Keratinocyte (primary cell): ENCODE results near the gene IL10RA. TPM values are rescaled to one million over a fixed set of nuclear protein-coding genes. Genes with fewer than 3 reads are reported as not detected.

Experiments
- DNase-seq: peaks from one replicate; pipeline ENCODE4 v3.0.0-alpha.2; 2011; ENCODE audit warnings: low read depth, missing footprints, low spot score
- FAIRE-seq: peaks from 2 replicates; lab custom pipeline; 2011; peaks lifted over from hg19 to GRCh38; lab: Jason Lieb, UNC
- H2AFZ ChIP-seq: 2 replicates; pipeline ENCODE4 v1.6.0; 2012; ENCODE audit warnings: low read length, control low read depth, inconsistent platforms; ENCODE audit not compliant: control insufficient read depth
- H3K27ac ChIP-seq: 2 replicates; pipeline ENCODE4 v1.5.1; 2011; ENCODE audit warnings: low read length; ENCODE audit not compliant: control insufficient read depth, insufficient read depth
- H3K27me3 ChIP-seq: 3 replicates; pipeline ENCODE4 v1.6.0; 2011; ENCODE audit warnings: low read length; ENCODE audit not compliant: control insufficient read depth, insufficient read depth; ENCODE audit errors: extremely low read depth
- H3K36me3 ChIP-seq, 2 experiments: 2 replicates in 1 of 2; 3 replicates in 1 of 2; pipeline ENCODE4 v1.5.1; 2011; ENCODE audit warnings: low read length in 2 of 2, mild to moderate bottlenecking in 1 of 2; ENCODE audit not compliant: control insufficient read depth in 2 of 2, insufficient read depth in 2 of 2; ENCODE audit errors: extremely low read depth in 1 of 2
- H3K4me1 ChIP-seq: 3 replicates; pipeline ENCODE4 v1.5.1; 2011; ENCODE audit warnings: low read length; ENCODE audit not compliant: control insufficient read depth, insufficient read depth; ENCODE audit errors: extremely low read depth
- H3K4me2 ChIP-seq: 3 replicates; pipeline ENCODE4 v1.6.0; 2011; ENCODE audit warnings: low read depth, low read length; ENCODE audit not compliant: control insufficient read depth, insufficient read depth; ENCODE audit errors: extremely low read depth
- H3K4me3 ChIP-seq, 3 experiments: fragments of 200-600 bp in 1 of 3; sonication (generic) in 1 of 3; 2 replicates in 2 of 3; 3 replicates in 1 of 3; pipeline ENCODE4 v1.5.1; 2011 to 2016; ENCODE audit warnings: low read length in 3 of 3, mild to moderate bottlenecking in 3 of 3, control low read depth in 2 of 3, inconsistent platforms in 1 of 3, low read depth in 1 of 3, mixed read lengths in 1 of 3, mixed run types in 1 of 3, moderate library complexity in 1 of 3; ENCODE audit not compliant: control insufficient read depth in 2 of 3, insufficient read depth in 2 of 3; ENCODE audit errors: extremely low read depth in 1 of 3
- H3K79me2 ChIP-seq: 2 replicates; pipeline ENCODE4 v1.6.0; 2012; ENCODE audit warnings: low read length; ENCODE audit not compliant: control insufficient read depth, insufficient read depth
- H3K9ac ChIP-seq: 3 replicates; pipeline ENCODE4 v1.6.0; 2011; ENCODE audit warnings: low read length; ENCODE audit not compliant: control insufficient read depth, insufficient read depth; ENCODE audit errors: extremely low read depth
- H3K9me1 ChIP-seq: 3 replicates; pipeline ENCODE4 v1.6.0; 2011; ENCODE audit warnings: low read length; ENCODE audit not compliant: control insufficient read depth, insufficient read depth; ENCODE audit errors: extremely low read depth
- H3K9me3 ChIP-seq: 2 replicates; pipeline ENCODE4 v1.5.1; 2012; ENCODE audit warnings: low read depth, low read length; ENCODE audit not compliant: control insufficient read depth
- H4K20me1 ChIP-seq: 3 replicates; pipeline ENCODE4 v1.6.0; 2011; ENCODE audit warnings: low read length; ENCODE audit not compliant: control insufficient read depth, insufficient read depth; ENCODE audit errors: extremely low read depth
- EZH2 ChIP-seq: IDR thresholded peaks from one replicate; pipeline ENCODE4 v1.6.1; 2012; ENCODE audit warnings: inconsistent platforms, mild to moderate bottlenecking, low read length, moderate library complexity
- dilution Hi-C: fragments of 300-500 bp; cut with MboI; formaldehyde crosslinking; loops from one replicate; pipeline ENCODE4 v1.7.0; 2020; ENCODE audit warnings: low sequenced_read_pairs; ENCODE audit not compliant: extremely low pct_ligation_motif_present
- polyA plus RNA-seq, 5 experiments: library from polyadenylated mRNA; depleted of rRNA in 3 of 5; stranded (reverse) in 3 of 5; stranded (forward) in 1 of 5; unstranded in 1 of 5; fragments of >200 nt; gene quantifications; 1 replicate in 1 of 5; 2 replicates in 3 of 5; 3 replicates in 1 of 5; pipeline versions ENCODE4 v1.2.1 to v1.2.3, GENCODE V29; 2011 to 2012; ENCODE audit warnings: missing spikeins in 2 of 5, low read depth in 1 of 5, low replicate concordance in 1 of 5
- TF ChIP-seq, protein P1 (sequence below), 3 experiments: IDR thresholded peaks in 1 of 3; conservative IDR thresholded peaks in 1 of 3; optimal IDR thresholded peaks in 1 of 3; 2 replicates in 2 of 3; 3 replicates in 1 of 3; pipeline versions ENCODE3 to v1.5.1; 2011; ENCODE audit warnings: low read length in 3 of 3, mild to moderate bottlenecking in 3 of 3, moderate library complexity in 2 of 3, control low read depth in 1 of 3, inconsistent platforms in 1 of 3; ENCODE audit not compliant: insufficient read depth in 2 of 3; ENCODE audit errors: extremely low read depth in 1 of 3

IL10RA gene
- polyA plus RNA-seq, 1 donor (not counting 4 experiments of a cell fraction or from before 2014, with no cell fraction given) = 0.04 TPM

DNA sequence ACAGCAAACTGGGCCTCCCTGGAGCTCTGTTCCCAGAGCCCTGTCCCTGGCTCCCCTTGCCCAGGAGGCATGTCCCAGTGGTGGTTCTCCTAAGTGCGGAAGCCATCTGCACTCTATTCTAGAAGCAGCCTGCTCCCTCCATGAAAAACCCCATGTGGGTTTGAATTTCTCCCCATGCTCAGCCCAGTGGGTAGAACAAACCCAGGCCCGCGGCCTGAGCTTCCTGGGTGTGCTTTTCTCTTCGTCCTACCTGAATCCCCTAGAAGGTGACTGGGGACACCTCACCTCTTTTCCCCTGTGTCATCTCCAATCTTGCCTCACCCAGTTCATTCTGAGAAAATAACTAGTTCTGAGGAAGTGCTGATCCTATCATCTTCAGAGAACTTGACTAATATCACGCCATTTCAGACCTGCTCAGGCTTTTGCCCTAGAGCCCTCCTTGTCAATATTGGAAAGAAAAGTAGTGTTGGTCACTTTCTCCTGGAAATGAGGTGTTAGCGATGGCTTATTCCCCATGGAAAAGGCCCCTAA, 15.9 kb downstream of the IL10RA start:
- Histone ChIP-seq H3K4me1 (peaks cover 3% of the 10 kb centered on the region), H3K79me2 (no peaks in the 10 kb centered on the region), H3K27me3 (no peaks in the 10 kb centered on the region), H3K27ac (no peak overlapping the region), H3K9me1 (no peaks in the 10 kb centered on the region), H3K4me3 (no peak overlapping the region), H3K4me2 (no peak overlapping the region), H3K36me3 (no peaks in the 10 kb centered on the region), H2AFZ (no peak overlapping the region), H4K20me1 (no peaks in the 10 kb centered on the region), H3K9me3 (no peaks in the 10 kb centered on the region), H3K9ac (no peak overlapping the region)
- FAIRE-seq = no peak
- dilution Hi-C loops = no loop called here
- TF ChIP-seq EZH2 = no peak
- TF ChIP-seq, protein P1, sequence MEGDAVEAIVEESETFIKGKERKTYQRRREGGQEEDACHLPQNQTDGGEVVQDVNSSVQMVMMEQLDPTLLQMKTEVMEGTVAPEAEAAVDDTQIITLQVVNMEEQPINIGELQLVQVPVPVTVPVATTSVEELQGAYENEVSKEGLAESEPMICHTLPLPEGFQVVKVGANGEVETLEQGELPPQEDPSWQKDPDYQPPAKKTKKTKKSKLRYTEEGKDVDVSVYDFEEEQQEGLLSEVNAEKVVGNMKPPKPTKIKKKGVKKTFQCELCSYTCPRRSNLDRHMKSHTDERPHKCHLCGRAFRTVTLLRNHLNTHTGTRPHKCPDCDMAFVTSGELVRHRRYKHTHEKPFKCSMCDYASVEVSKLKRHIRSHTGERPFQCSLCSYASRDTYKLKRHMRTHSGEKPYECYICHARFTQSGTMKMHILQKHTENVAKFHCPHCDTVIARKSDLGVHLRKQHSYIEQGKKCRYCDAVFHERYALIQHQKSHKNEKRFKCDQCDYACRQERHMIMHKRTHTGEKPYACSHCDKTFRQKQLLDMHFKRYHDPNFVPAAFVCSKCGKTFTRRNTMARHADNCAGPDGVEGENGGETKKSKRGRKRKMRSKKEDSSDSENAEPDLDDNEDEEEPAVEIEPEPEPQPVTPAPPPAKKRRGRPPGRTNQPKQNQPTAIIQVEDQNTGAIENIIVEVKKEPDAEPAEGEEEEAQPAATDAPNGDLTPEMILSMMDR (optimal IDR thresholded peaks at IDR 0.05 in 1 of 3, IDR thresholded peaks at IDR 0.05 in 1 of 3, conservative IDR thresholded peaks at IDR 0.05 in 1 of 3; ENCODE audit: extremely low read depth in 1 of 3, insufficient read depth in 2 of 3, low read length in 3 of 3) = no peak
- no peak for DNase-seq

- H3K4me1 ChIP-seq = peaks cover 3% of the 10 kb centered on the region
- no peaks in the 10 kb centered on the region for H4K20me1 ChIP-seq
- no peaks in the 10 kb centered on the region for H3K9me3 ChIP-seq
- no peak overlapping the region for H2AFZ ChIP-seq
- TF ChIP-seq, protein P1 (optimal IDR thresholded peaks at IDR 0.05 in 1 of 3, IDR thresholded peaks at IDR 0.05 in 1 of 3, conservative IDR thresholded peaks at IDR 0.05 in 1 of 3; ENCODE audit: extremely low read depth in 1 of 3, insufficient read depth in 2 of 3, low read length in 3 of 3) = no peak
- no peak for TF ChIP-seq EZH2
- H3K79me2 ChIP-seq = no peaks in the 10 kb centered on the region
- H3K27ac ChIP-seq = no peak overlapping the region
- H3K9me1 ChIP-seq = no peaks in the 10 kb centered on the region
- FAIRE-seq (no peak), DNase-seq (no peak)
- dilution Hi-C loops = no loop called here
- no peak overlapping the region for H3K9ac ChIP-seq
- H3K36me3 ChIP-seq = no peaks in the 10 kb centered on the region
- no peak overlapping the region for H3K4me3 ChIP-seq
- no peaks in the 10 kb centered on the region for H3K27me3 ChIP-seq
- no peak overlapping the region for H3K4me2 ChIP-seq
Observed at GRCh38 chr11:118002541-118003423, 16.6 kb downstream of the IL10RA start.
